OCI-LY7 (cell line): Measurements from ENCODE around the gene CNTN4. TPM values are rescaled to one million over a fixed set of nuclear protein-coding genes. Genes with fewer than 3 reads are reported as not detected.

ENCODE experiments used
- BruUV-seq: library from RNA; stranded (reverse); fragments of 400-500 nt; replicated peaks from 2 replicates; lab custom pipeline; 2021; lab: Mats Ljungman, UMichigan
- CTCF ChIA-PET: fragments of 300-600 bp; sonication (Branson Sonifier 250); formaldehyde crosslinking; loops from one replicate; lab custom pipeline; 2022; ENCODE audit warnings: antibody characterized with exemption; ENCODE audit not compliant: unreplicated experiment; lab: Charles Lee
- POLR2A ChIA-PET: fragments of 300-600 bp; sonication (Branson Sonifier 250); formaldehyde crosslinking; loops from one replicate; lab custom pipeline; 2022; ENCODE audit warnings: antibody characterized with exemption; lab: Charles Lee
- DNase-seq: peaks from one replicate; pipeline ENCODE4 v3.0.0-alpha.2; 2015; ENCODE audit warnings: low spot score
- H2AFZ ChIP-seq: fragments of 200-600 bp; sonication (generic), shearing (Covaris generic); 2 replicates; pipeline ENCODE4 v1.6.1; 2014; ENCODE audit warnings: mild to moderate bottlenecking, antibody characterized with exemption, low read length, moderate library complexity
- H3K27ac ChIP-seq: fragments of 200-600 bp; sonication (generic); 2 replicates; pipeline ENCODE4 v1.5.1; 2014; ENCODE audit warnings: mixed run types, low read depth, mild to moderate bottlenecking, moderate library complexity, low read length, inconsistent platforms; ENCODE audit not compliant: poor library complexity, severe bottlenecking
- H3K36me3 ChIP-seq: fragments of 200-600 bp; sonication (generic); 2 replicates; pipeline ENCODE4 v1.6.1; 2014; ENCODE audit warnings: mild to moderate bottlenecking, antibody characterized with exemption, low read length, moderate library complexity, mixed read lengths; ENCODE audit not compliant: insufficient read depth
- H3K4me1 ChIP-seq: fragments of 200-600 bp; sonication (generic); 2 replicates; pipeline ENCODE4 v1.5.1; 2014; ENCODE audit warnings: mild to moderate bottlenecking, low read length; ENCODE audit not compliant: insufficient read depth, poor library complexity, severe bottlenecking
- H3K4me2 ChIP-seq: fragments of 200-600 bp; sonication (generic); 2 replicates; pipeline ENCODE4 v1.6.1; 2014; ENCODE audit warnings: mild to moderate bottlenecking, low read length
- H3K4me3 ChIP-seq: fragments of 200-600 bp; sonication (generic); 2 replicates; pipeline ENCODE4 v1.5.1; 2014; ENCODE audit warnings: mild to moderate bottlenecking, low read depth, low read length; ENCODE audit not compliant: poor library complexity, severe bottlenecking
- H3K79me2 ChIP-seq: fragments of 200-600 bp; sonication (generic); 2 replicates; pipeline ENCODE4 v1.6.1; 2016; ENCODE audit warnings: low read depth, mild to moderate bottlenecking, low read length, moderate library complexity, mixed read lengths; ENCODE audit not compliant: insufficient read depth
- H3K9me2 ChIP-seq: fragments of 200-600 bp; sonication (generic); 2 replicates; pipeline ENCODE4 v1.6.1; 2016; ENCODE audit warnings: mild to moderate bottlenecking, low read length, mixed read lengths; ENCODE audit not compliant: insufficient read depth
- H3K9me3 ChIP-seq: fragments of 200-600 bp; sonication (generic); 2 replicates; pipeline ENCODE4 v1.6.1; 2014; ENCODE audit warnings: mild to moderate bottlenecking, mixed run types, low read length, mixed read lengths
- H4K20me1 ChIP-seq: fragments of 200-600 bp; sonication (generic); 2 replicates; pipeline ENCODE4 v1.6.1; 2014; ENCODE audit warnings: mild to moderate bottlenecking, antibody characterized with exemption, low read length, moderate library complexity, mixed read lengths; ENCODE audit not compliant: insufficient read depth
- EZH2phosphoT487 ChIP-seq: fragments of 200-600 bp; sonication (generic); IDR thresholded peaks from 2 replicates; pipeline ENCODE4 v1.6.1; 2018; ENCODE audit warnings: low read depth, borderline replicate concordance, mild to moderate bottlenecking, mixed run types, antibody characterized with exemption, low read length, moderate library complexity, mixed read lengths
- intact Hi-C: fragments of 100-400 bp; cut with micrococcal nuclease; formaldehyde crosslinking; loops from one replicate; pipeline ENCODE4 v1.10.0; 2022; ENCODE audit not compliant: unreplicated experiment
- total RNA-seq, 2 experiments: library from RNA; depleted of rRNA in 1 of 2; stranded (reverse); fragments of >200 nt in 1 of 2; shearing (Covaris generic) in 1 of 2; gene quantifications; 2 replicates each; pipeline ENCODE4 v1.2.3, GENCODE V29; 2014 to 2022
- TF ChIP-seq, protein P1 (sequence below): fragments of 200-600 bp; sonication (generic); conservative IDR thresholded peaks from 2 replicates; pipeline ENCODE4 v1.5.1; 2014; ENCODE audit warnings: mild to moderate bottlenecking, antibody characterized with exemption, low read length, moderate library complexity, mixed read lengths

CNTN4 gene
- total RNA-seq, 2 experiments from 2014 or later, result not detected

GRCh38 chr3:2839876-2840275, 741.2 kb downstream of the CNTN4 start:
- H3K9me2 ChIP-seq, result no peaks in the 10 kb centered on the region
- ChIA-PET POLR2A (no interaction called here), CTCF (no interaction called here)
- DNase-seq, result no peak
- H3K4me1 ChIP-seq, result no peaks in the 10 kb centered on the region
- no peak overlapping the region for H2AFZ ChIP-seq
- no peaks in the 10 kb centered on the region for H3K9me3 ChIP-seq
- no peaks in the 10 kb centered on the region for H3K36me3 ChIP-seq
- no peaks in the 10 kb centered on the region for H3K79me2 ChIP-seq
- intact Hi-C loops, result no loop called here
- no peak overlapping the region for H3K4me2 ChIP-seq
- H4K20me1 ChIP-seq, result no peaks in the 10 kb centered on the region
- BruUV-seq, result no TSS peak
- TF ChIP-seq EZH2phosphoT487, result no peak
- TF ChIP-seq, protein P1, sequence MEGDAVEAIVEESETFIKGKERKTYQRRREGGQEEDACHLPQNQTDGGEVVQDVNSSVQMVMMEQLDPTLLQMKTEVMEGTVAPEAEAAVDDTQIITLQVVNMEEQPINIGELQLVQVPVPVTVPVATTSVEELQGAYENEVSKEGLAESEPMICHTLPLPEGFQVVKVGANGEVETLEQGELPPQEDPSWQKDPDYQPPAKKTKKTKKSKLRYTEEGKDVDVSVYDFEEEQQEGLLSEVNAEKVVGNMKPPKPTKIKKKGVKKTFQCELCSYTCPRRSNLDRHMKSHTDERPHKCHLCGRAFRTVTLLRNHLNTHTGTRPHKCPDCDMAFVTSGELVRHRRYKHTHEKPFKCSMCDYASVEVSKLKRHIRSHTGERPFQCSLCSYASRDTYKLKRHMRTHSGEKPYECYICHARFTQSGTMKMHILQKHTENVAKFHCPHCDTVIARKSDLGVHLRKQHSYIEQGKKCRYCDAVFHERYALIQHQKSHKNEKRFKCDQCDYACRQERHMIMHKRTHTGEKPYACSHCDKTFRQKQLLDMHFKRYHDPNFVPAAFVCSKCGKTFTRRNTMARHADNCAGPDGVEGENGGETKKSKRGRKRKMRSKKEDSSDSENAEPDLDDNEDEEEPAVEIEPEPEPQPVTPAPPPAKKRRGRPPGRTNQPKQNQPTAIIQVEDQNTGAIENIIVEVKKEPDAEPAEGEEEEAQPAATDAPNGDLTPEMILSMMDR, result no peak
- H3K27ac ChIP-seq, result no peak overlapping the region
- H3K4me3 ChIP-seq, result no peak overlapping the region

DNA sequence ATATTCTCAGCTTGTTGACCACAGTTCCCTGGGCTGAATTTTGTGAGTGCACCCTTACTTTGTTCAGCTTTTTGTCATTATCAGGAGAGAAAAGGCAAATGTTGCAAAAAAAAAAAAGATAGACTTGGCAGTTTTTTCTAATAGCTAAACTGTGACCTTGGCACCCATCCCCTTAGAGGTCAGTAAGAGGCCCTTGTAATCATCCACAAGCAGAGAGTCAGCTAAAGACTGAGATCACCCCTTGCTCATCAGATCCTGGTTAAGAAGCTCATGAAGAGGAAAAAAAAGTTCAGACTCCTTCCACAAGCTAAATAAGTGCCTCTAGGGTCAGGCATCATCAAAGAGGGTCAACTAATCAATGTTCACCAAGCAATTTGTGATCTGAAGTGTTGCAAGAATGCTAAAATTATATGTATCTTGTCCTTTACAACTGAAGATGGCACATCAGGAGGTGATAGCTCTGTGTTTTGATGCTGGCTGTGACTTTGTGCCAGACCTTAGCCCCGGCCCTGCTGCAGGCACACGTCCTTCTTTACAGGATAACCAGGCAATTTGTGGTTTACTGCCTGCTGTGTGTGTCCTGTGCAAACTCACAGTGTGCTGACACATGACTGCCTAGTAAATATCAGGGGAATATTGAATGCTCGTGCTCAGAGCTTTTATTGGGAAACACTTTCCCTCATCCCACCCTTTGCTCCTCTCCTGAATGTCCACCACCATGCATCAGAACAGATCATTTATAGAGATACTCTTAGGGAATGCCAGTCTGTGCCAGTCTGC, 748.6 kb downstream of the CNTN4 start:
- Histone ChIP-seq H3K27ac (no peak overlapping the region), H3K9me2 (no peaks in the 10 kb centered on the region), H3K4me2 (no peak overlapping the region), H2AFZ (no peak overlapping the region), H3K4me1 (no peaks in the 10 kb centered on the region), H3K79me2 (no peaks in the 10 kb centered on the region), H3K4me3 (no peak overlapping the region), H4K20me1 (no peaks in the 10 kb centered on the region), H3K9me3 (no peaks in the 10 kb centered on the region), H3K36me3 (no peaks in the 10 kb centered on the region)
- no TSS peak for BruUV-seq
- POLR2A ChIA-PET, result interaction anchor here (0.6 to 1.6 kb wide), 3 partner anchors 17 to 739 kb away, joined by 3 to 7 read pairs (median 3); no protein-coding TSS in a partner anchor
- TF ChIP-seq EZH2phosphoT487, result no peak
- TF ChIP-seq, protein P1, result no peak
- intact Hi-C loops, result no loop called here
- no peak for DNase-seq
- CTCF ChIA-PET, result no interaction called here

- no peak for DNase-seq
- POLR2A ChIA-PET, result interaction anchor here (0.6 kb wide), 2 partner anchors 453 to 1526 kb away, joined by 5 to 10 read pairs; no protein-coding TSS in a partner anchor
- Histone ChIP-seq H3K4me3 (no peak overlapping the region), H3K9me2 (no peaks in the 10 kb centered on the region), H3K9me3 (no peaks in the 10 kb centered on the region), H4K20me1 (no peaks in the 10 kb centered on the region), H3K4me1 (no peaks in the 10 kb centered on the region), H3K36me3 (no peaks in the 10 kb centered on the region), H3K27ac (no peak overlapping the region), H3K79me2 (no peaks in the 10 kb centered on the region), H2AFZ (no peak overlapping the region), H3K4me2 (no peak overlapping the region)
- TF ChIP-seq, protein P1, result no peak
- TF ChIP-seq EZH2phosphoT487, result no peak
- CTCF ChIA-PET, result no interaction called here
- no TSS peak for BruUV-seq
- intact Hi-C loops, result no loop called here
These were observed 750.4 kb downstream of the CNTN4 start for GRCh38 chr3:2849092-2849491.
